AG20443 (cell line): ENCODE data around the gene TCF4.

Experiments
- DNase-seq: peaks from one replicate; pipeline ENCODE4 v3.0.0; 2012; ENCODE audit warnings: low spot score, mixed read lengths

The TCF4 gene

DNA sequence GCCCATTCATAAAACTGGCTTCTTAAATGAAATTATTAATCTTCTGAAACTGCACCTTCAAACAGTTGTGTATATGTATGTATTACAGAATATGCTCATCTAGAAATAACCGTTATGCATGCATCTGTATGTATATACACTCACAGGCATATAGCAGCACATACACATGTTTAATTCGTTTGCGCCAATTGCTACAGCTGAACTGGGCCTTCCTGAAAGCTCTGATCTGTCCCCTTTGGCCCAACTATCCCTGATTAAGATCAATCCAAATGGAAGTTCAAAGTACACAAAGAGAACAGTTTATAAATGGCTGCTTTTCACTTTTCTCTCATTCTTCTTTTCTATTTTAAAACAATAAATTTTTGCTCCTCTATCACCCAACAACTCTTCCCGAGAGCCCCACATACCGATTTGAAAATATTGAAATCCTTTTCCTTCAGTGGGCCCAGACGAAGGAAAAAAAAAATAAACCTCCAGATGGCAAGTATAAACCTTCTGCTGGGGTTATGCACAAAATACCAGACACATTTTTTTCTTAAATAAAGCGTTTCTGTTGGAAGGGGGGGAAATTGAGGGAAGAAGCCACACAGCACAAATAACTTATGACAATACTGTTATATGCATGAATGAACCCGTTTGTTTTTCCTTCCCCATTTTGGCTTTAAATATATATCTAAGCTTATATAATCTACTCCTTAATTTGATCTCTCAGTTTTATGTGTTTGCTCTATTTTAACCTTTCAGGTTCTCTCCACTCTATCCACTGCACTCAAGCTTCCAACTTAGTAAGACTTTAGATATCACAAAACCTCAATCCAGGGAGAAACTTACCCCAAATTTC is 267.3 kb downstream of the TCF4 start:
- no peak for DNase-seq

DNA sequence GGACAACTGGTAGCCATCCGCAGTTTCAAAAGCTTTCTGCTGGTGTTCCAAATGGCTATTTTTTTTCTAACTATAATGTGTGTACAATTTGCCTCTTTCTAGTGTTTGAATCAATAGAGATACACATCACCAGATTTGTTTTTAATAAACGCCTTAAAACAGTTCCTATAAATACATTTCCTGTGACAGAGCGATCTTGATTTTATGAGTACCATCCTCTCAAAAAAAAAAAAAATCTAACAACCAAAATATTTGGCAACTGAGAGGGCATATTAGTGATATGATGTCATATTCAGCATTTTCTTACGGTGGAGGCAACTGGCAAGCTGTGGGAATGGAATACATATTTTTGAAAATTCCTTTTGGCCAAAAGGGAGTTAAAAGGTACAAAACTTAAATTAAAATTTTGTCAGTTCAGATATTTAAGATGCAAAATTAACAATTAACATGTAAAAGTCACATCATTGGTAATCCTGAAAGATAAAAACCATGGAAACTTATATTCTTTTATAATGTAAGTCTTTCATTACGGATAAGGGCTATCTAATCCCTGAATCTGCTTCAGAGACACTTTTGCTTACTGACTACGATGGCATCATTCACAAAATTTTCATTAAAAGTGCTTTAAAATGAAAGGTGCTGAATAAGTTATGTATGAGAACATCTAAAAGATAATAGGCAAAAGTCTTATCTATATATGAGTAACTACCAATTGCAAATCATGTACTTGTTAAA is 268.4 kb downstream of the TCF4 start:
- peak; percentile 36 for DNase-seq

DNA sequence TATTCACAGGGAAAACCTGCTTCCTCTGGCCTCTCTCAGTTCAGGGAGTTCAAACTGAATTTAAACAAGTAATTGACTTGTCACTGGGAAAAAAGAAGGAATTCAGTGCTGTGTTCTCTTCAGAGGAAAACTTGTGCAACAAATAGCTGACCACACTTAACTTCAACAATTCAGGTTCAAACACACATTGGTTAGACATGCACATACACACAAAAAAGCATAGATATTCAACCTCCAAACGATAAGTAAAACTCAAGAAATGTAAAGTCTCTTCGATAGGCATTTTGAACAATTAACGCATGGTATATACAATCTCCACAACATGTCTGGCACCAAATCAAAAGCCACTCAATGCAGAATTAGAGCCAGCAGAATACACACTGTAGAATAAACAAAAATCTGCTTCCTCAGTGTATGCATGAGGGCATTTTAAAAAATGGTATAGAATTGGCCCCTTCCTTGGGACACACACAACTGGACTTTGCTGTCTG is 269.0 kb downstream of the TCF4 start:
- DNase-seq: no peak

DNA sequence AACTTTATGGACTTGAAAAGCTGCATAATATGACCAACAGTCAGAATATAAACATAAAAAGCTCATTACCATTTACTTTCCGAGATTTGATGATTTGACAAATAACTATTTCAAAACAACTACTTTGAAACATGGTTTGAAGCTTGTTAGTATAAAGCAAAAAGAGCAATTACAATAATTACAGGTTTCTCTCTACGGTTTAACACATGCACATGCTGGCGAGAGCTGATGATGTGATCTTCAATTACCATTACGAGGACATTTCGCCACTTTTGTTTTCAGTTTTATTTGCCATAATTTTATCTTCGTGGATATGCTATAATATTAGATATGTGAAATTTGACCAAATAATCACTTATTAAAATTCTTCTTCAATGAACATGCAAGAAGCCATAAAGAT is 270.1 kb downstream of the TCF4 start:
- DNase-seq: no peak

DNA sequence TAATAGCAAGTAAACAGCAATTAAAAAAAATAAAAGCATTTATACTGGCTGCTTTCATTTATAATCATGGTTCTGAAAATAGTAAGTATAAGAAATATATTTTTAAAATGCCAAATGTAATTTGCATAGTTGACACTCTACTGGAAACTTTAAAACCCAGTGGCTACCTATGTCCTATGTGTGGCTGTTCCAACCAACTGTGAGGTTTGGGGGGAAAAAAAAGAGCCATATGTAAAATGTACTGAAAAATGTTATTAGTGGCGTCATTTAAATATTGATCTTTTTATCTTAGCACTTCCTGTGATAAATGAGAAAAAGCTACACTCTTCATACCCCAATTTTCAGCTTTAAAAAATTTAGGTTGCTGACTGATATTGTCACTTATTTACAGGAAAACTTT is 270.7 kb downstream of the TCF4 start:
- DNase-seq: no peak

DNA sequence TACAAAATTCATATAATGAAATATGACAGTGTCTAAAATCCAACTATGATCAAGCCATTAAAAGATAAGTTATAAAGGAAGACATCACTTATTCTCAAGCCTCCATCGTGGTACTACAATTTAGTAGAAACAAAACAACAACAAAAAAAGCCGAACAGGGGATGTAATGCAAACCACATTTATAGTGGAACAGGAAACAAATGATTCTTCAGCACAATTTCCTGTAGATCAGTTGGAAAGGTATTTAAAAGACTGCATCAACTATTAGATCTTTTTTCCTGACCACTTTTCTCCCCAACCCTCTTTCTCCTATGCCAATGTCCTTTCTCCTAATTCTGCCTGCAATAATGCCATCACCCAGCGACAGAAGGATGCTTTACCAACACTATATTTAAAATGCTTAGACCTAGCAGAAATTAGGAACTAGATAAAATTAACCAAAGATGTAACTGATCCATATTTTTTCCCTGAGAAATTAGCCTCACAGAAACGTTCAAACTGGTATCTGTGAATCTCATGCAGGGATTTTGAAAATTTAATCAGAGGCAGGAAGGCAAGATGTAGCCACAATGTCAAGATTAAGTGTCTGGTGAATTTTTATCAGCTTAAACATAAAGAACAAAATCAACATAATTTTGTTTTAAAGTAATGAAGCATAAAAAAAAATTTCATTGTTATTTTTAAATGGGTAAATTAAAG is 271.4 kb downstream of the TCF4 start:
- no peak for DNase-seq

DNA sequence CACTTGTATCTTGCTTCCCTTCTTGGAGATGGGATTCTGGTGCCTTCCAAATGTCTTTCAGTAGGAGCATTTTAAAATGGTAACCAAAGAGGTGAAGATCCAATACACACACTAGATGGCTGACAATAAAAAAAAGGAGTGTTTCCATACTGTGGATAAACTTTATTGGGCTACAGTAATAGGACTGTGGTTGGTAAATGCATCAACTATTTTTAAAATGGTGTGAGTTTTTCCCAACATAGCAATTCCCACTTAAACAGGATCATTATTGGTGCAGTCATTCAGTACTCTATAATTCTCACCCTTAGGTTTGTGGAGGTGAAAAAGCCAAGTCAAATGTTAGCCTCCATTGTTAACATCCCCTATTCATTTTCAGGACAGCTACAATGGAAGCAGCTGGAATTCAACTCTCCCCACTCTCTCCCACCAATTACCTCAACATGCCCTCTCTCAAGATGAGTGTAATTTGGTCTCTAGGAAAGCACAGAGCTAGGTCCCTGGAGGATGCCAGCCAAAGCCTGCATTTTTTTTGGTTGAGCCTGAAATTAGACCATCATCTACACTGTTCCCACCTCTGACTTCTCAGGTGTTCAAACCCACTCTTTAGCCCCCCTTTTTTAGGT is 273.3 kb downstream of the TCF4 start:
- DNase-seq: no peak

DNA sequence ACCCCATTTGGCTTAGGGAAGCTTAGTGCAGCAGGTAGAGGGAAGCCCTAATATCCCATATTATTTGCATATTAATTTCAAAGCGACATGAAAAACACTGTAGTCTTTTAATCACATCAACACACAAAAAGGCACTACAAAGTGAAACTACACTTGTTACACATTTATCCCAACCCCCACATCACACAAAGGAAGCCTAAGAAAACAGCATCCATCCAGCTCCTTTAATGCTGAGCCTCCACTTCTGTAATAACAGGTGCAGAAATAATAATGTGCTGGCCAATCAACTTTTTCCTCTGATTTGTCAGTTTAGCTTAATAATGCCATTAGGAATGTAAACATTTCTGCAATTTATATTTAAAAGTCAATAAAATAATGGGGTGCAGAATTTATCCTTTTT is 274.0 kb downstream of the TCF4 start:
- DNase-seq: no peak

DNA sequence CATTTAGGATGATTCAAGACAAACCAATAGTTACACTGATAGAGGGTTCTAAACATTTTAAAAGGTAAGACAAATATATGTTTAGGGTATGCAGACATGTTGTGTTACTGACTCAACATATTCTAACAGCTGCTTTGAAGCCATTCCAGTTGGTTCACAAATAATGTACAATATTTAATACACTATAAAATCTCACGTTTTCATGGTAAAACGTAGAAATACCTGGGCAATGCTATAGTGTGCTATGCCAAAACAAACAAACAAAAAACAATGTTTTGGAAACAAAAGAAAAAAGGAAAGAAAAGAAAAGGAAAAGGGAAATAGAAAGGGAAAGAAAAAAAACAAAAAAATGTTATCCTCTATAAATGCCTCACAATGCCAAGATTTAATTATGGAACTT is 277.1 kb downstream of the TCF4 start:
- no peak for DNase-seq

DNA sequence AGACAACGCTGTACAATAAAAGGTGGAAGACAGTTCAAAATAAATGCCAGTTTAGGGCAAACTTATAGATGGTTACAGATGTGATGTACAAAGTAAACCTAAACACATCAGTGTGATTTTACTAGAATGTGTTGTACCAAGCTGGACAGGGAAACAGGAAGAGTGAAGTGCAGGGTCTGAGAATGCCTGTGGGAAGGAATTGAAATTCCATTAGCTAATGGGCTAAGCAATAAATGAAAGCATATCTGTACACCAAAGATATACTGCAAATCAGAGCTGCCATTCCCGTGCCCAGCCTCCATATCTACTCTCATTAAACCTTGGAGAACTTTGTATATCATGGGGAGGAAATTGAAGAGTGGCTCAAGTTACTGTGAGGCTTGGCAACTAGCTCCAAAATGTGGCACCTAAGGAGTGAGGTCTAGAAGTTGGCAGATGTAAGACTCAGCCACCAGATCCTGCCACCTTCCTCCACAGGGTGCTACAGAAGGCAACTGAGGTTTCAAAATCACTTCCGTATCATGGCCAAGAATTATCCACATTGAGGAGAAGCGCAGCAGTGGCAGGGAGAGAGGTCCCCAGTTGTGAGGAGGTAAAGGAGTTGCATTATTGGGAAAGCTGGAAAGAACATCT is 277.8 kb downstream of the TCF4 start:
- DNase-seq: no peak

DNA sequence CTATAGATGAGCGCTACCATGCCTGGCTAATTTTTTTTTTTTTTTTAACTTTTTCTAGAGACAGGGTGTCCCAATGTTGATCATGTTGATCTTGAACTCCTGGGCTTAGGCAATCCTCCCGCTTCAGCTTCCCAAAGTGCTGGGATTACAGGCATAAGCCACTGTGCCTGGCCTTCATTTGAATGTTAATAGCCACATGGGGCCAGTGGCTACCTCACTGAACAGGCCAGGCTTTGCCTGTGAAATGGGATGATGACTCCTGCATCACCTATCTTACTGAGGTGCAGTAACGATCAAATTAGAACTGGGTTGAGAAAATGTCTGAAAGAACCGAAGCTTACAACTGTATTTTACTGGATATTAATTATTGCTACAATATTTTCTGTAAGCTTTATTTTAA is 278.7 kb downstream of the TCF4 start:
- DNase-seq: no peak

DNA sequence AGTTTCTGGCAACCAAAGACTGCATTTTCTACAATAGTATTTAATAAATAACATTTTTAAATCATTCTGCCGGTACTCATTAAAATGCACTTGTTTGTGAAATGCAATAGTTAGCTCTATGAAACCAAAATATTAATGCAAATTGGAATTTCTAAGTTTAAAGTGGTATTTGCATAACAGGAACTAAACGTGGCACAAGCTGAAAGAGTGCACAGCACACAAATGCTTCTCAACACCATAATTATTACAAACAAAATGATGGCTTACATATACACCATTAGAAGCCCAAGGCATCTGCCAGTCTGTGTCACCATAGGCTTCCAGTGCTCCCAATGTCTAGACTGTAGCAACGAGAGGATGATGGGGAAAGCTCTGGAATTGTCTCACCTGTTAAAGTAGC is 280.5 kb downstream of the TCF4 start:
- DNase-seq: no peak

DNA sequence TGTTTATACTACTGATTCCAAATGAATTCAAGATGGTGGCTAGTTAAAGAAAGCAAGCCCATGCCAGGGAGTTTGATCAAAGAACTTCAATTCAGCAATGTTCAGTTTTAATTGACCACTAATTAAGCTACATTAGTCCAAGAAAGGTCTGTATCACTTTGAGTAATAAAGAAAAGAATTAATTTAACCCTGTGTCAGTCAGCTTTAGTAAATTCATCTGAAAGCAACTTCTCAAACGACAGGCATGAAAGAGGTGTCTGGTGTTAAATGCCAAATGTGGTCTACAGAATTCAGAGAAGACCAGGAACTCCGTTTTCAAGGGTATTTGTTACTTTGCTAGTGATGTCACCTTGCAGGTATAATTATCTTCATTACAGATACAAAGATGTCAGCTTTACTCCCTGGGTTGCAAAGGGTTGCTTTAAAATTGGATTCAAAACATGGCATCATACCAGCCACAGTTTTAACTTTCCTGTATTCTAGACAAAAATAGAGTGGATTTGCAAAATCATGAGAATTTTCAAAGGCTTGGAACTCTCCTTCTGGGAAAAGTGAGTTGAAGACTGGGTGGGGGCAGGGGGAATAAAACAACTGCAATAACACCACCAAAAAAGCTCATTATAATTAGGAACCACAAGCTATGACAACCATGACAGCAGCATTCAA is 281.5 kb downstream of the TCF4 start:
- no peak for DNase-seq

DNA sequence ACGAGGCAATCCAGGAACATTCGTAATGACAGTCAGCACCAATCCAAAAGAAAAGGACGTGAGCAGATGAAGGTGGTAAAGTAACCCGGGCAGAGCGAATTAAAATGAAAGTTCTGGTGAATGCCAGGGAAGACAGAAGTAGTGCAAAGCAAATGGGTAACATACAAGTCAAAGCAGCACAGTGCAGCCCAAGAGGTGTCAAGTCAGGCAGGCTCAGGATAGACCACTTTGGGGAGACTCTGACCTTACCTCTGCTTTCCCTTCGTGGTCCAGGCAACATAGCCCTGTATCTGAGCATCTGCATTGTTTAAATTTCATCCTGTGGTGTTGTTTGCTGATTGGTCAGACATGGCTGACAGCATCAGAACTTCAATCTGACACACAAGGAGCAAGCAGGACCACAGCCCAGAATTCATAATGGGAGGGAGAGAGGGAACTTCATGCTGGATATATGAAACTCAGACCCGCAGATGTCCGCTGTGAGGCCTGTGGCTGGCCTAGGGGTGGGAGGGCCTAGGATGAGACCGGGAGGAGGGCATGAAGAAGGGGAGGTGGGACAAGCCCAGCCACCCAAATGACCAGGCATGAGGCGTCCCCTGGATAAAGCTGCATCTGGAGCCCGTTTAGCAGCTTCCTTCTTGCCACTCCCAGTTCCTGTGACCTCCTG is 285.7 kb downstream of the TCF4 start:
- peak; percentile 16 for DNase-seq

DNA sequence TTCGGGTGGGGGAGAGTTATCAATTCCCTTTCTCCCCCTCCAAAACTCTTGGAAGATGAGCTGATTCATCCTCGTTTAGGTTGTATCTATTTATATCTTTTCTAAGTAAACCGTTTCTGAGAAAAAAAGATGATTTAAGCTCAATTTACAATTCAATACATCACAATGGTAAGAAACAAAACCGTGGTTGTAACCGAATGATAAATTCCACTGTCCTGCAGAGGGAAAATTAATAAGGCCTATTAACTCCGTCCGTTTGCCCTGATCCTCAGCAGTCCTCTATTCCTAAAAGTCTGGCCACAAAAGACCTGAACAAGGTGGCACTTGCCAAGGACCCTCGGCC is 286.2 kb downstream of the TCF4 start:
- DNase-seq: no peak

DNA sequence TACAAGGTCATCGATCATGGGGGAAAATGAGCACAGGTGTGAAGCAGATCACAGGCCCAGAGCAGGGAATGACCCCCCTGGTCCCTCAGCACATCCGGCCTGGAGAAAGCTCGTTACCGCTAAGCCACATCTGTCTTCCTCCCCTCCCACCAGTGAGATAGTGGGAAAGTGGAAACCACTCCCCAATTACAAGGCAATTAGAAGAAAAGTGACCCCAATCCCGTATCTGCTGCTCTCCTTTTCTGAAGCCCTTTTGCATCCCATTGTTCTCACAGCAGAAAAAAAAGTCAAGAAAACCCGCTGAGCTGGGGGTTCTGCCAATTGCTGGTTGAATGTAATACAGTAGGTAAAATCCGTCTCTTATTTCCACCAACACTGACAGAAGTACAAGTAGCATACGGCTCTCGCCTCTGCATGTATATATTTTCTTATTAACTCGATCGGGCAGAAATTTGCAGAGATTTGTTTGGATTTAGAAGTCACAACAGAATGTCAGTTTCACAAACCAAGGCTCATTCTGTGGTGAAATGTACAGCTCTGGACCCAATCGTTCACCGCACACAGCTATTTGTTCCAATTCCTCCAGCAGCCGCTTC is 287.0 kb downstream of the TCF4 start:
- peak; percentile 21 for DNase-seq

DNA sequence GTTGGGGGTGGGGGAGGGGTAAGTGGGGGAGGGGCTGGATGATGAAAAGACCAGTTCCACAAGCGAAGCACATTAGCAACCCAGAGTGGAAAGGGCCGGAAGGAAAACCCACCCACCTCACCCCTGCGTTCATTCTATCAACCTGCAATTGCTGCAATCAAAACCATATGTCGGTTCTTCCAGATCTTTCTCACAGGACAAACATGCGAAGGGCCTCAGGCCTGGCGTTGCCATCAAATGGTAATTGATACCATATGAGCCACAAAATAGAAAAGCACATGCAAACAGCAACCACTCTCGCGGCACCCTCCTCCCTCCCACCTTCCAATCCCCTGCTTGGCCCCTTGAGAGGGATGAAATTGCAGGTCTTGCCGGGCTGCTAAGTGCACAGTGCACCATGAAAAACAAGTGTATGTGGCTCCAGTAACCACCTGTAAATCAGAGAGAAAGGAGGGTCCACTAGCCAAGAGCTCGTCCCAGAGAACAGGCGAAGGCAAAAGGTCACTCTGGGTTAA is 287.5 kb downstream of the TCF4 start:
- peak; percentile 81 for DNase-seq

DNA sequence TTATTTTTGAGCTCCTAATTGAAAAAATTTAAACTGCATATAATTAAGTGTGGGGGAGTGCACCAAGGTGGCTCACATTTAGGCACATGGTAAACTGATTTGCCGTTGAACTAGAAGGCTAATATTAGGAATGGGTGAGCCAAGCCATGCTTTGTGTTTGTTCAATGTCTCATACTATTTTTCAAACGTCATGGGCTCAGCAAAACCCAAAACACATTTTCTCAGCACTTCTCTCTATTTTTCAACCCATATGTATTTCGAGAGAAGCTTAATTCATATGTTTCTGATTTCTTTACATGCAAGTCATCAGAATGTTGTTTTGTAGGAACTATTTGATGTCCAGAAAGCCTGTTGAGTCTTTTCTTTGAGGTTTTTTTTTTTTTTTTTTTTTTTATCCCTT is 291.2 kb downstream of the TCF4 start:
- DNase-seq: no peak

DNA sequence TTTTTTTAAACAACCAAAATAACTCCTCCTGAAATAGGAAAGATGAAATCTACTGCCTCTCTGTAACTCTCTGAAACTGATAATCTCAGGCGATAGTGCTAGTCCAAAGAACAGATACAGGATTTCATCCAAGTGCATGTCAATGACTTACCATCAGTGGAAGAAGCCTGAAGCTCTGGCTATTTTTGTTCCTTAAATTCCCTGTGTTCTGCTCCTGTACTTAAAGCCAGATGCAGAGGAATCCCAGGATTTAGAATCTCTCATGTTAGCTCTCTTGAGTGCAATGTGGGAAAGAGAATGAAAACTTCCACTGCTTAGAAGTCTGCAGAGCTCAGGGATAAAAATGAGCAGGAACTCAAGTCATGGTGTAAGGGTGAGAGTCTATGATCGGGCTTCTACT is 291.9 kb downstream of the TCF4 start:
- no peak for DNase-seq

DNA sequence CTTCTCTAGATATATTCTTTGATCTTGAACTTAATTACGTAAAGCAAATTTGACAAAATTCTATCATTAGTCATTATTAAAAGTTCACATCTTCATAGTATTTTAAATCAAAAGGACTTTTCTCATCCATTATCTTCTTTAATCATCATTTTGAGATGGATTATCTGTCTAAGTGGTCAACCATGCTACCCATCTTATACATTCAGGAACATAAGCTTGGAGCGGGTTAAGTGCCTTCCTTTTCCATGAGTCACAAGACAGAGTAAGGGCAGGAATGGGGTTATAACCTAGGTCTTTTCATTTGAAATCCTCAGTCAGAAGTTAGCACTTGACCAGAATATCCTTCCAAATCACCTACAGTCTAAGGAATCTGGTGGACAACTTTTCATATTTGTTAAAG is 297.1 kb downstream of the TCF4 start:
- no peak for DNase-seq
